NOMO-1 (cell line): ENCODE measurements around the gene PTCRA.

ENCODE experiments used
- DNase-seq, 2 experiments: peaks; one replicate each; lab custom pipeline; 2025; ENCODE audit not compliant: unreplicated experiment in 2 of 2; lab: John Stamatoyannopoulos, UW

PTCRA gene

GRCh38 chr6:42969431-42969830 lies 53.6 kb downstream of the PTCRA start:
- DNase-seq, result no peak

GRCh38 chr6:42969934-42970333 lies 54.1 kb downstream of the PTCRA start:
- no peak for DNase-seq

DNA sequence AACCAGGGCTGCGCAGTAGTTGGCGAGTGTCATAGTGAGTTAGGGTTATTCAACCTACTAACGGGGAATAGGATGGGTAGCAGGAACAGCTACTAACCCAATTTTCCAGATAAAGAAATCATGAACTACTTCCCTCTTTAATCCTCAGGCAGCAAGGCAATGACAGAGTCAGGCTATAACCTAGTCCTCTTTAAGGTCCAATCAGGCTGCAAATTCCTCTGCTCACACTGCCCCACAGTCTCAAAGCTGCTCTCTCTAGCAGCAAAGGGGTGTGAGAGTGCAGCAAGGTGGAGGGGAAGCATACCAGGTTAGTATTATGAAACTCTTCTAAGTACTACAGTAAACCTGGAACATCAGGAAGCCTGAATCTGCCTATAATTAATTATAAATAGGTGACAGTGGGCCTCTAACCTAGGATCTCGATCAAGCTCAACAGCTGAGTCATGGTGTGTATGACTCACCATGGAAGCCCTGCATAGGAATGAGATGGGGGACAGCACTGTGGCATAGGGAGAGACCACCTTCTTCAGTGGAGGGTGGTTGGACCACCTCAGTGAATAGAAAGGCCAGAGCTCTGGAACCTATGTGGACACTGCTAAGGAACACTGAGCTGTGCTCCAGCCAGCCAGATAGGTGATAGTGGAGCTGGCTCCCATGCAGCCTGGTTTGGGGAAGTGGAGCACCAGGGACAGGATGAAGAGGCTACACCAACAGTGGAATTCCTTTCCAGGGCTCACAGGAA lies 55.2 kb downstream of the PTCRA start:
- DNase-seq, result no peak

DNA sequence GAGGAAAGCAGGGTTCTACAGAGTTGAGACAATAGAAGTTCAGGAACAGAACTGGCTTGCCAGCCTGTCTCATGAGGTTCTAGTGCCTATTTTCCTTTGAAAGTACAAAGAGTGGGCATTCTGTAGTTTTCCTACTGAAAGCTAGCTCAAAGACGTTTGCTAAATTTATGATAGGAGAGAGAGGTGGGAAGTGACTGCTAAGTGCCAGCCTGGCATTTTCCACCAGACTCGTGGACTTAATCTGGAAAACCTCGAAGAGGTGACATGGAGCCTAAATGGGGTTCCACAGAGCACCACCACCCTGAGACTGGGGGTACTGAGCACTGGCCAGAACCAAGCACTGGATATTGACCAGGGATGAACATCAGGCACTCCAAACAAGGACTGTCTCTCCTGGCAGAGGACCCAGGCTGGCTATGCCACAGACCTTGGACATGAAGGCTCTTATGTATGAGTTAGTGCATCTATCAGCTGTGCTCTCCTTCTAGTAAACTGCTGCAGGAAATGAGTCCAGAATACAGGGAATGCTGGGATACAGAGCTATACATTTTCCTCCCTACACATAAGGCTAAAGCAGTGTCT lies 56.0 kb downstream of the PTCRA start:
- DNase-seq, result no peak

- no peak for DNase-seq
Measured at GRCh38 chr6:42973926-42974325, 58.1 kb downstream of the PTCRA start.

- DNase-seq, result no peak
Measured at GRCh38 chr6:42974919-42975505, 59.2 kb downstream of the PTCRA start.
